Measurements from ENCODE around the gene FLNB.
A peak's percentile ranks its signal among the peaks of the same experiment; 100 is the strongest.

Gene FLNB

GRCh38 chr3:58169371-58169770 lies 161.1 kb downstream of the FLNB start:
- DNase-seq: no peak

GRCh38 chr3:58170376-58170775 lies 162.2 kb downstream of the FLNB start:
- DNase-seq: no peak

GRCh38 chr3:58171126-58171525 lies 162.9 kb downstream of the FLNB start:
- DNase-seq: no peak

- DNase-seq: no peak
Measured at GRCh38 chr3:58173029-58173668, 164.9 kb downstream of the FLNB start.

- no peak for DNase-seq
Measured at GRCh38 chr3:58173669-58174398, 165.6 kb downstream of the FLNB start.

- no peak for DNase-seq
Measured at GRCh38 chr3:58175187-58175436, 166.9 kb downstream of the FLNB start.

- DNase-seq: no peak
Measured at GRCh38 chr3:58175437-58176184, 167.4 kb downstream of the FLNB start.

GRCh38 chr3:58176185-58176530 lies 167.9 kb downstream of the FLNB start:
- no peak for DNase-seq

- no peak for DNase-seq
Measured at GRCh38 chr3:58176827-58177489, 168.7 kb downstream of the FLNB start.

- DNase-seq: peak; percentile 32
Measured at GRCh38 chr3:58177747-58178527, 169.7 kb downstream of the FLNB start.

GRCh38 chr3:58178528-58179234 lies 170.5 kb downstream of the FLNB start:
- DNase-seq: no peak

GRCh38 chr3:58179235-58180098 lies 171.2 kb downstream of the FLNB start:
- DNase-seq: no peak

GRCh38 chr3:58180099-58180880 lies 172.1 kb downstream of the FLNB start:
- no peak for DNase-seq

- DNase-seq: no peak
Measured at GRCh38 chr3:58180940-58181587, 172.8 kb downstream of the FLNB start.

GRCh38 chr3:58183221-58183620 lies 175.0 kb downstream of the FLNB start:
- DNase-seq: no peak

- DNase-seq: no peak
Measured at GRCh38 chr3:58183891-58184290, 175.7 kb downstream of the FLNB start.

GRCh38 chr3:58184309-58184981 lies 176.2 kb downstream of the FLNB start:
- no peak for DNase-seq

GRCh38 chr3:58184982-58185360 lies 176.7 kb downstream of the FLNB start:
- DNase-seq: no peak

- DNase-seq: no peak
Measured at GRCh38 chr3:58188173-58188564, 179.9 kb downstream of the FLNB start.

All from KG1 (cell line).